IMR-90 (cell line): Measurements from ENCODE around the gene DUOX2. TPM values are rescaled to one million over a fixed set of nuclear protein-coding genes. Genes with fewer than 3 reads are reported as not detected.

Experiments used
- ATAC-seq: fragments of 200-7000 bp; cut with Tn5 transposase; 2 replicates; pipeline ENCODE4 v1.9.1; 2020; ENCODE audit warnings: low read depth, mild to moderate bottlenecking, moderate library complexity
- BruUV-seq: library from RNA; stranded (reverse); fragments of 400-500 nt; replicated peaks from 2 replicates; lab custom pipeline; 2021; lab: Mats Ljungman, UMichigan
- CTCF ChIA-PET: fragments of 300-600 bp; formaldehyde crosslinking; extraction: SDS; loops from one replicate; lab custom pipeline; 2021; ENCODE audit warnings: antibody characterized with exemption; lab: Yijun Ruan, JAX
- POLR2A ChIA-PET: fragments of 300-600 bp; sonication (Branson Sonifier 250); formaldehyde crosslinking; loops from one replicate; lab custom pipeline; 2022; ENCODE audit warnings: antibody characterized with exemption; ENCODE audit not compliant: unreplicated experiment; lab: Charles Lee
- DNase-seq: peaks from one replicate; pipeline ENCODE4 v3.0.0; 2013
- H2AFZ ChIP-seq: replicated peaks from 2 replicates; pipeline ENCODE3; 2013; ENCODE audit warnings: low read length, mild to moderate bottlenecking; ENCODE audit not compliant: poor library complexity
- H2AK5ac ChIP-seq: 2 replicates; pipeline ENCODE4 v1.6.1; 2013; ENCODE audit warnings: low read depth, low read length, inconsistent platforms
- H2AK9ac ChIP-seq: replicated peaks from 2 replicates; pipeline ENCODE3; 2013; ENCODE audit warnings: mild to moderate bottlenecking, low read depth, low read length, moderate library complexity; ENCODE audit not compliant: poor library complexity
- H2BK120ac ChIP-seq: 2 replicates; pipeline ENCODE4 v1.6.1; 2013; ENCODE audit warnings: low read depth, low read length, inconsistent platforms
- H2BK15ac ChIP-seq: 3 replicates; pipeline ENCODE4 v1.6.1; 2013; ENCODE audit warnings: low read depth, low read length, inconsistent platforms
- H2BK20ac ChIP-seq: 2 replicates; pipeline ENCODE4 v1.6.1; 2013; ENCODE audit warnings: low read depth, mild to moderate bottlenecking, inconsistent platforms, low read length, moderate library complexity
- H2BK5ac ChIP-seq: 2 replicates; pipeline ENCODE4 v1.6.1; 2013; ENCODE audit warnings: mild to moderate bottlenecking, low read depth, low read length, inconsistent platforms; ENCODE audit not compliant: poor library complexity, severe bottlenecking
- H3K14ac ChIP-seq: replicated peaks from 2 replicates; pipeline ENCODE4 v1.6.1; 2013; ENCODE audit warnings: low read depth, low read length, inconsistent platforms
- H3K18ac ChIP-seq: 2 replicates; pipeline ENCODE4 v1.6.1; 2013; ENCODE audit warnings: low read depth, low read length, control low read depth
- H3K23ac ChIP-seq: 2 replicates; pipeline ENCODE4 v1.6.1; 2013; ENCODE audit warnings: low read depth, low read length, inconsistent platforms
- H3K27ac ChIP-seq: 2 replicates; pipeline ENCODE4 v1.5.1; 2013; ENCODE audit warnings: mild to moderate bottlenecking, control low read depth, low read length; ENCODE audit not compliant: insufficient read depth
- H3K27me3 ChIP-seq: 2 replicates; pipeline ENCODE4 v1.6.1; 2013; ENCODE audit warnings: low read length; ENCODE audit not compliant: control insufficient read depth, insufficient read depth
- H3K36me3 ChIP-seq: 2 replicates; pipeline ENCODE4 v1.6.1; 2013; ENCODE audit warnings: low read length, mixed read lengths; ENCODE audit not compliant: control insufficient read depth, insufficient read depth
- H3K4ac ChIP-seq: 2 replicates; pipeline ENCODE4 v1.6.1; 2013; ENCODE audit warnings: low read depth, low read length, inconsistent platforms
- H3K4me1 ChIP-seq: 2 replicates; pipeline ENCODE4 v1.6.1; 2013; ENCODE audit warnings: low read length, mixed read lengths; ENCODE audit not compliant: control insufficient read depth, insufficient read depth
- H3K4me2 ChIP-seq: 2 replicates; pipeline ENCODE4 v1.6.1; 2013; ENCODE audit warnings: low read depth, mild to moderate bottlenecking, control low read depth, low read length, moderate library complexity
- H3K4me3 ChIP-seq: 2 replicates; pipeline ENCODE4 v1.5.1; 2013; ENCODE audit warnings: low read depth, mild to moderate bottlenecking, control low read depth, low read length, moderate library complexity; ENCODE audit not compliant: insufficient read depth
- H3K56ac ChIP-seq: 2 replicates; pipeline ENCODE4 v1.6.1; 2013; ENCODE audit warnings: low read length, inconsistent platforms; ENCODE audit not compliant: insufficient read depth; ENCODE audit errors: extremely low read depth
- H3K79me1 ChIP-seq, 2 experiments: 2 replicates each; pipeline ENCODE4 v1.6.1; 2013; ENCODE audit warnings: low read length in 2 of 2, inconsistent platforms in 1 of 2, low read depth in 1 of 2
- H3K9ac ChIP-seq: 2 replicates; pipeline ENCODE4 v1.6.1; 2013; ENCODE audit warnings: low read depth, low read length, control low read depth
- H3K9me1 ChIP-seq: 2 replicates; pipeline ENCODE4 v1.6.1; 2013; ENCODE audit warnings: low read length, inconsistent platforms; ENCODE audit not compliant: insufficient read depth
- H3K9me3 ChIP-seq: 2 replicates; pipeline ENCODE4 v1.6.1; 2013; ENCODE audit warnings: low read length; ENCODE audit not compliant: control insufficient read depth, insufficient read depth
- H4K20me1 ChIP-seq: 2 replicates; pipeline ENCODE4 v1.6.1; 2013; ENCODE audit warnings: low read length, inconsistent platforms; ENCODE audit not compliant: insufficient read depth
- H4K5ac ChIP-seq: 2 replicates; pipeline ENCODE4 v1.6.1; 2013; ENCODE audit warnings: mild to moderate bottlenecking, low read depth, low read length, control low read depth
- H4K8ac ChIP-seq, 2 experiments: 2 replicates each; pipeline ENCODE4 v1.6.1; 2013; ENCODE audit warnings: low read depth in 2 of 2, low read length in 2 of 2, control low read depth in 1 of 2, inconsistent platforms in 1 of 2
- H4K91ac ChIP-seq: 2 replicates; pipeline ENCODE4 v1.6.1; 2013; ENCODE audit warnings: low read depth, low read length, inconsistent platforms; ENCODE audit not compliant: insufficient read depth
- BHLHE40 ChIP-seq: fragments of 150-350 bp; IDR thresholded peaks from 2 replicates; pipeline ENCODE4 v1.6.1; 2016; ENCODE audit warnings: mild to moderate bottlenecking, low read depth, low read length
- CEBPB ChIP-seq: IDR thresholded peaks from 2 replicates; pipeline ENCODE4 v1.6.1; 2012; ENCODE audit warnings: low read depth, low read length, improper control_type of control experiment
- CHD1 ChIP-seq: IDR thresholded peaks from 2 replicates; pipeline ENCODE4 v1.6.1; 2012; ENCODE audit warnings: low read depth, low read length, improper control_type of control experiment
- FOS ChIP-seq: fragments of 150-350 bp; IDR thresholded peaks from 2 replicates; pipeline ENCODE4 v1.6.1; 2016; ENCODE audit warnings: low read depth, low read length
- MAFK ChIP-seq: IDR thresholded peaks from 2 replicates; pipeline ENCODE4 v1.6.1; 2012; ENCODE audit warnings: low read depth, low read length, improper control_type of control experiment
- MAZ ChIP-seq: IDR thresholded peaks from 2 replicates; pipeline ENCODE4 v1.6.1; 2012; ENCODE audit warnings: low read depth, mild to moderate bottlenecking, low read length, improper control_type of control experiment, moderate library complexity, borderline replicate concordance
- MXI1 ChIP-seq: IDR thresholded peaks from 2 replicates; pipeline ENCODE4 v1.6.1; 2012; ENCODE audit warnings: low read depth, mild to moderate bottlenecking, low read length, moderate library complexity, borderline replicate concordance
- NFE2L2 ChIP-seq: fragments of 150-350 bp; IDR thresholded peaks from 2 replicates; pipeline ENCODE4 v1.6.1; 2016; ENCODE audit warnings: low read depth, mild to moderate bottlenecking, low read length
- POLR2A ChIP-seq: IDR thresholded peaks from 2 replicates; pipeline ENCODE4 v1.6.1; 2012; ENCODE audit warnings: mild to moderate bottlenecking, low read depth, low read length
- RAD21 ChIP-seq: IDR thresholded peaks from 2 replicates; pipeline ENCODE4 v1.6.1; 2012; ENCODE audit warnings: low read length, improper control_type of control experiment
- RCOR1 ChIP-seq: IDR thresholded peaks from 2 replicates; pipeline ENCODE4 v1.6.1; 2012; ENCODE audit warnings: mild to moderate bottlenecking, low read length, improper control_type of control experiment; ENCODE audit not compliant: insufficient replicate concordance
- RFX5 ChIP-seq: IDR thresholded peaks from 2 replicates; pipeline ENCODE4 v1.8.0; 2012; ENCODE audit warnings: low read depth, mild to moderate bottlenecking, low read length, moderate library complexity
- SMC3 ChIP-seq: fragments of 150-350 bp; IDR thresholded peaks from 2 replicates; pipeline ENCODE4 v1.6.1; 2016; ENCODE audit warnings: low read depth, mild to moderate bottlenecking, antibody characterized with exemption, low read length, moderate library complexity
- WGBS, 2 experiments: methylation state at CpG; one replicate each; pipeline versions ENCODE4 v1.1.5 to v1.1.7; 2013; ENCODE audit warnings: missing lambda C conversion rate in 2 of 2; ENCODE audit not compliant: insufficient read length in 1 of 2; ENCODE audit errors: extremely low coverage in 2 of 2; 5-methylcytosine and 5-hydroxymethylcytosine counted together
- dilution Hi-C: fragments of 300-500 bp; cut with HindIII; formaldehyde crosslinking; loops from one replicate; pipeline ENCODE4 v1.14.3; 2018; ENCODE audit warnings: low sequenced_read_pairs; ENCODE audit not compliant: unreplicated experiment
- in situ Hi-C: fragments of 300-500 bp; cut with MboI; formaldehyde crosslinking; loops from 3 replicates; pipeline ENCODE4 v1.14.3; 2019; ENCODE audit warnings: low sequenced_read_pairs, inconsistent platforms, mixed read lengths
- intact Hi-C: fragments of 100-400 bp; cut with micrococcal nuclease; formaldehyde crosslinking; loops from 2 replicates; pipeline ENCODE4 v1.10.0; 2022
- polyA plus RNA-seq, 3 experiments: library from polyadenylated mRNA; depleted of rRNA; stranded (reverse); fragments of >200 nt; gene quantifications; 2 replicates each; pipeline ENCODE4 v1.2.3, GENCODE V29; 2012; ENCODE audit warnings: low replicate concordance in 1 of 3
- total RNA-seq: library from RNA; depleted of rRNA; stranded (reverse); fragments of >200 nt; gene quantifications from 2 replicates; pipeline ENCODE4 v1.2.3, GENCODE V29; 2012
- TF ChIP-seq, protein P1 (sequence below): conservative IDR thresholded peaks from 2 replicates; pipeline ENCODE4 v1.5.1; 2012; ENCODE audit warnings: mild to moderate bottlenecking, low read depth, low read length, improper control_type of control experiment
- TF ChIP-seq, protein P2 (sequence below): fragments of 150-350 bp; IDR thresholded peaks from 2 replicates; pipeline ENCODE4 v1.6.1; 2016; ENCODE audit warnings: low read depth, mild to moderate bottlenecking, low read length, moderate library complexity, borderline replicate concordance
- TF ChIP-seq, protein P3 (sequence below): fragments of 150-350 bp; IDR thresholded peaks from 2 replicates; pipeline ENCODE4 v1.6.1; 2017; ENCODE audit warnings: mild to moderate bottlenecking, antibody characterized with exemption, low read length, low read depth

Gene DUOX2
- total and polyA plus RNA-seq, 2 of the 4 experiments (the other 2 are of a cell fraction) = not detected

DNA sequence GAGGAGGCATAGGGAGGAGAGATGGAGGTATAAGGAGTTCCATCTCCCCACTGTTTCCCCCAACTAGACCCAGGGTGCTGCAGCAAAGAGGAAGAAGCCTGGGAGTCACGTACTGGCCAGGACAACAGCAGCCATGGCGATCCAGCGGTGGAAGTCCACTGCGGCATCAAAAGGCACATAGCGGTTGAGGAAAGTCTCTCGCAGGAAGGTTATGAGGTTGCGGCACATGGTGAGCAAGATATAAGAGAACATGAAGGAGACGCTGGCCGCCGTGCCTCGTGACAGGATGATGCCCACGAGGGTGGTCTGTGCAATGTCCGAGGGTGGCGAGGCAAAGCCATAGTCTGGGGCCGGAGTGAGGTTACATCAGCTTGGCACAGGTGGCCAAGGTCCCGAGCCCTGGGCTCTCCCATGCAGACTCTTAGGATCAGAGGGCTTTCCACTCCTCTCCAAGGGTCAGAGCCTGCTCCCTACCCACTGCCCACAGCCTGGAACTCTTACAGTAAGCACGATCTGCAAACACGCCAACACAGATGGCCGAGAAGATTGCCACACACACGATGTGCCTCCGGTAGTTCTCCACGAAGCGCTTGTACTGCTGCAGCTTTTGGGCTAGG lies 14.3 kb downstream of the DUOX2 start:
- POLR2A ChIA-PET = no interaction called here
- in situ Hi-C loops = no loop called here
- dilution Hi-C loops = no loop called here

More for the DNA sequence above, 14.3 kb downstream of the DUOX2 start:
- Histone ChIP-seq H2AK5ac (no peak overlapping the region), H3K27me3 (peaks cover 48% of the 10 kb centered on the region), H3K23ac (no peak overlapping the region), H3K27ac (no peak overlapping the region), H3K14ac (no peak overlapping the region), H2BK15ac (no peak overlapping the region), H2AK9ac (no peak overlapping the region), H3K36me3 (no peaks in the 10 kb centered on the region), H2BK20ac (no peak overlapping the region), H2BK120ac (no peak overlapping the region), H3K4ac (no peak overlapping the region), H3K9me1 (no peaks in the 10 kb centered on the region), H3K4me3 (no peak overlapping the region), H3K4me1 (no peaks in the 10 kb centered on the region), H2AFZ (no peak overlapping the region), H3K9me3 (no peaks in the 10 kb centered on the region), H4K20me1 (no peaks in the 10 kb centered on the region), H3K79me1 (no peaks in the 10 kb centered on the region), H4K5ac (no peak overlapping the region), H2BK5ac (no peak overlapping the region), H3K9ac (no peak overlapping the region), H3K4me2 (no peak overlapping the region), H3K18ac (no peak overlapping the region), H3K56ac (no peak overlapping the region), H4K91ac (no peak overlapping the region), H4K8ac (no peak overlapping the region)
- CTCF ChIA-PET = interaction anchor here (1.3 kb wide), 1 partner anchor 18 kb away, joined by 3 read pairs; no protein-coding TSS in a partner anchor
- BruUV-seq = no TSS peak
- ATAC-seq (no peak), DNase-seq (no peak)
- WGBS, 2 experiments = 81% methylated on average over 17 of the region's 23 CpGs; no CpG with 5 or more reads in 1 of the 2 experiments
- TF ChIP-seq RFX5 = no peak
- no peak for TF ChIP-seq MAZ
- TF ChIP-seq, protein P1, sequence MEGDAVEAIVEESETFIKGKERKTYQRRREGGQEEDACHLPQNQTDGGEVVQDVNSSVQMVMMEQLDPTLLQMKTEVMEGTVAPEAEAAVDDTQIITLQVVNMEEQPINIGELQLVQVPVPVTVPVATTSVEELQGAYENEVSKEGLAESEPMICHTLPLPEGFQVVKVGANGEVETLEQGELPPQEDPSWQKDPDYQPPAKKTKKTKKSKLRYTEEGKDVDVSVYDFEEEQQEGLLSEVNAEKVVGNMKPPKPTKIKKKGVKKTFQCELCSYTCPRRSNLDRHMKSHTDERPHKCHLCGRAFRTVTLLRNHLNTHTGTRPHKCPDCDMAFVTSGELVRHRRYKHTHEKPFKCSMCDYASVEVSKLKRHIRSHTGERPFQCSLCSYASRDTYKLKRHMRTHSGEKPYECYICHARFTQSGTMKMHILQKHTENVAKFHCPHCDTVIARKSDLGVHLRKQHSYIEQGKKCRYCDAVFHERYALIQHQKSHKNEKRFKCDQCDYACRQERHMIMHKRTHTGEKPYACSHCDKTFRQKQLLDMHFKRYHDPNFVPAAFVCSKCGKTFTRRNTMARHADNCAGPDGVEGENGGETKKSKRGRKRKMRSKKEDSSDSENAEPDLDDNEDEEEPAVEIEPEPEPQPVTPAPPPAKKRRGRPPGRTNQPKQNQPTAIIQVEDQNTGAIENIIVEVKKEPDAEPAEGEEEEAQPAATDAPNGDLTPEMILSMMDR = no peak
- TF ChIP-seq SMC3 = no peak
- TF ChIP-seq POLR2A = no peak
- no peak for TF ChIP-seq NFE2L2
- TF ChIP-seq MAFK = no peak
- no peak for TF ChIP-seq FOS
- TF ChIP-seq RAD21 = no peak
- TF ChIP-seq BHLHE40 = no peak
- no peak for TF ChIP-seq RCOR1
- TF ChIP-seq, protein P2, sequence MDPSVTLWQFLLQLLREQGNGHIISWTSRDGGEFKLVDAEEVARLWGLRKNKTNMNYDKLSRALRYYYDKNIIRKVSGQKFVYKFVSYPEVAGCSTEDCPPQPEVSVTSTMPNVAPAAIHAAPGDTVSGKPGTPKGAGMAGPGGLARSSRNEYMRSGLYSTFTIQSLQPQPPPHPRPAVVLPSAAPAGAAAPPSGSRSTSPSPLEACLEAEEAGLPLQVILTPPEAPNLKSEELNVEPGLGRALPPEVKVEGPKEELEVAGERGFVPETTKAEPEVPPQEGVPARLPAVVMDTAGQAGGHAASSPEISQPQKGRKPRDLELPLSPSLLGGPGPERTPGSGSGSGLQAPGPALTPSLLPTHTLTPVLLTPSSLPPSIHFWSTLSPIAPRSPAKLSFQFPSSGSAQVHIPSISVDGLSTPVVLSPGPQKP = no peak
- TF ChIP-seq MXI1 = no peak
- TF ChIP-seq, protein P3, sequence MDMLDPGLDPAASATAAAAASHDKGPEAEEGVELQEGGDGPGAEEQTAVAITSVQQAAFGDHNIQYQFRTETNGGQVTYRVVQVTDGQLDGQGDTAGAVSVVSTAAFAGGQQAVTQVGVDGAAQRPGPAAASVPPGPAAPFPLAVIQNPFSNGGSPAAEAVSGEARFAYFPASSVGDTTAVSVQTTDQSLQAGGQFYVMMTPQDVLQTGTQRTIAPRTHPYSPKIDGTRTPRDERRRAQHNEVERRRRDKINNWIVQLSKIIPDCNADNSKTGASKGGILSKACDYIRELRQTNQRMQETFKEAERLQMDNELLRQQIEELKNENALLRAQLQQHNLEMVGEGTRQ = no peak
- TF ChIP-seq CEBPB = no peak
- no peak for TF ChIP-seq CHD1
- intact Hi-C loops = no loop called here
